WTC11 (cell line): Measurements from ENCODE around the gene C6orf163. TPM values are rescaled to one million over a fixed set of nuclear protein-coding genes. Genes with fewer than 3 reads are reported as not detected.

ENCODE experiments used
- ATAC-seq: fragments of 200-7000 bp; cut with Tn5 transposase; 2 replicates; pipeline ENCODE4 v1.10.0; 2021; ENCODE audit warnings: mild to moderate bottlenecking, moderate library complexity
- CTCF ChIA-PET: fragments of 300-600 bp; sonication (Branson Sonifier 250); formaldehyde crosslinking; loops from one replicate; lab custom pipeline; 2021; ENCODE audit warnings: antibody characterized with exemption; lab: Charles Lee
- POLR2A ChIA-PET: fragments of 350-600 bp; sonication (Branson Sonifier 250); formaldehyde crosslinking; loops from one replicate; lab custom pipeline; 2021; ENCODE audit warnings: antibody characterized with exemption; lab: Charles Lee
- DNase-seq: peaks from one replicate; pipeline ENCODE4 v3.0.0; 2021; ENCODE audit warnings: low spot score
- H3K27ac Mint-ChIP-seq: 2 replicates; pipeline ENCODE4 v1.8.0; 2021; ENCODE audit warnings: mixed read lengths
- H3K27me3 Mint-ChIP-seq: 2 replicates; pipeline ENCODE4 v1.8.0; 2021; ENCODE audit warnings: low read depth, mild to moderate bottlenecking, moderate library complexity, mixed read lengths
- H3K36me3 Mint-ChIP-seq: 2 replicates; pipeline ENCODE4 v1.8.0; 2021; ENCODE audit warnings: mixed read lengths
- H3K4me1 Mint-ChIP-seq: 2 replicates; pipeline ENCODE4 v1.8.0; 2022; ENCODE audit warnings: mixed read lengths
- H3K4me3 Mint-ChIP-seq: 2 replicates; pipeline ENCODE4 v1.8.0; 2021; ENCODE audit warnings: mild to moderate bottlenecking, moderate library complexity, mixed read lengths
- H3K9me3 Mint-ChIP-seq: 2 replicates; pipeline ENCODE4 v1.8.0; 2021; ENCODE audit warnings: mixed read lengths
- EMX1 ChIP-seq: fragments of 250-450 bp; sonication (Bioruptor Pico); IDR thresholded peaks from 2 replicates; pipeline ENCODE4 v1.8.0; 2021; ENCODE audit warnings: mild to moderate bottlenecking
- GABPB1 ChIP-seq: sonication (generic); formaldehyde crosslinking; IDR thresholded peaks from 2 replicates; pipeline ENCODE4 v1.8.1; 2023; ENCODE audit warnings: mild to moderate bottlenecking, missing genetic modification reagents
- IRF2 ChIP-seq: sonication (generic); formaldehyde crosslinking; IDR thresholded peaks from 2 replicates; pipeline ENCODE4 v1.8.0; 2022; ENCODE audit warnings: low read depth, missing genetic modification reagents, borderline replicate concordance
- JAZF1 ChIP-seq: fragments of 250-450 bp; sonication (Bioruptor Pico); IDR thresholded peaks from 2 replicates; pipeline ENCODE4 v1.9.0; 2021; ENCODE audit warnings: moderate library complexity, mild to moderate bottlenecking, inconsistent platforms
- MXD4 ChIP-seq: fragments of 250-450 bp; sonication (Bioruptor Pico); IDR thresholded peaks from 2 replicates; pipeline ENCODE4 v1.8.0; 2021; ENCODE audit warnings: mild to moderate bottlenecking, moderate library complexity, borderline replicate concordance
- NR1H2 ChIP-seq: sonication (generic); formaldehyde crosslinking; IDR thresholded peaks from 2 replicates; pipeline ENCODE4 v1.9.0; 2021; ENCODE audit warnings: mild to moderate bottlenecking, moderate library complexity, missing genetic modification reagents
- NR3C1 ChIP-seq: sonication (generic); formaldehyde crosslinking; conservative IDR thresholded peaks from 2 replicates; pipeline ENCODE4 v1.8.1; 2023; ENCODE audit warnings: low read depth, mild to moderate bottlenecking, missing genetic modification reagents
- SOX15 ChIP-seq: fragments of 250-450 bp; sonication (Bioruptor Pico); IDR thresholded peaks from 2 replicates; pipeline ENCODE4 v1.9.0; 2021; ENCODE audit warnings: mild to moderate bottlenecking
- total RNA-seq: library from RNA; stranded (reverse); gene quantifications from 3 replicates; pipeline ENCODE4 v1.2.3, GENCODE V29; 2021
- TF ChIP-seq, protein P1 (sequence below): sonication (generic); formaldehyde crosslinking; IDR thresholded peaks from 2 replicates; pipeline ENCODE4 v1.8.1; 2022; ENCODE audit warnings: missing genetic modification reagents, borderline replicate concordance
- TF ChIP-seq, protein P2 (sequence below): sonication (generic); formaldehyde crosslinking; IDR thresholded peaks from 2 replicates; pipeline ENCODE4 v1.8.1; 2022; ENCODE audit warnings: low read depth, missing genetic modification reagents, borderline replicate concordance
- TF ChIP-seq, protein P3 (sequence below): sonication (generic); formaldehyde crosslinking; conservative IDR thresholded peaks from 2 replicates; pipeline ENCODE4 v1.8.1; 2023; ENCODE audit warnings: mild to moderate bottlenecking, low read depth, missing genetic modification reagents, moderate library complexity
- TF ChIP-seq, protein P4 (sequence below): sonication (generic); formaldehyde crosslinking; IDR thresholded peaks from 2 replicates; pipeline ENCODE4 v1.8.1; 2023; ENCODE audit warnings: mild to moderate bottlenecking, moderate library complexity, missing genetic modification reagents
- TF ChIP-seq, protein P5 (sequence below): fragments of 250-450 bp; sonication (Bioruptor Pico); IDR thresholded peaks from 2 replicates; pipeline ENCODE4 v1.9.0; 2021; ENCODE audit warnings: mild to moderate bottlenecking
- TF ChIP-seq, protein P6 (sequence below): fragments of 250-450 bp; sonication (Bioruptor Pico); IDR thresholded peaks from 2 replicates; pipeline ENCODE4 v1.9.0; 2021; ENCODE audit warnings: mild to moderate bottlenecking, borderline replicate concordance
- TF ChIP-seq, protein P7 (sequence below): sonication (generic); formaldehyde crosslinking; IDR thresholded peaks from 2 replicates; pipeline ENCODE4 v1.8.0; 2022; ENCODE audit warnings: mild to moderate bottlenecking, missing genetic modification reagents
- TF ChIP-seq, protein P8 (sequence below): sonication (generic); formaldehyde crosslinking; IDR thresholded peaks from 2 replicates; pipeline ENCODE4 v1.8.0; 2022; ENCODE audit warnings: mild to moderate bottlenecking, missing genetic modification reagents
- TF ChIP-seq, protein P9 (sequence below): sonication (generic); formaldehyde crosslinking; IDR thresholded peaks from 2 replicates; pipeline ENCODE4 v1.8.1; 2023; ENCODE audit warnings: mild to moderate bottlenecking, missing genetic modification reagents, moderate library complexity

The C6orf163 gene
- total RNA-seq, 1 experiment from 2014 or later: 2.0 TPM

DNA sequence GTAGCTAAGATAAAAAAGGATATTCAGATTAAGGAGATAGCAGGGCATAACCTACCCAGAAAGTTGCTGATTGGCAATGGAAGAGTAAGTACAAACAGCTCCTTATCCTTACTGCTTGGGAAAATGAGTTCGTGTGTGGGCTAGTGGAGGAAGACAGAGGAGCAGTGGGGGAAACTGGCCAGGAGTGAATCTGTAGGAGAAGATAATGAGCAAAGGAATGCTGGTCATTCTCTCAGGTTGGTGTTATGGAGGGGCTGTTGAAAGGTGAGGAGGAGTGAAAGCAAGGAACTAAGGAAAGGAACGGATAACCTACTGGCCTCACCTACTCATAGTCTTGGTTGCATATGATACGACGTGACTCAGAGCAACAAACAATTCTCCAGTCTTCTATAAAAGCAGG lies 8.2 kb upstream of the C6orf163 start (continued):
- no peak for TF ChIP-seq JAZF1 (CRISPR knock-in tag)
- TF ChIP-seq, protein P1, sequence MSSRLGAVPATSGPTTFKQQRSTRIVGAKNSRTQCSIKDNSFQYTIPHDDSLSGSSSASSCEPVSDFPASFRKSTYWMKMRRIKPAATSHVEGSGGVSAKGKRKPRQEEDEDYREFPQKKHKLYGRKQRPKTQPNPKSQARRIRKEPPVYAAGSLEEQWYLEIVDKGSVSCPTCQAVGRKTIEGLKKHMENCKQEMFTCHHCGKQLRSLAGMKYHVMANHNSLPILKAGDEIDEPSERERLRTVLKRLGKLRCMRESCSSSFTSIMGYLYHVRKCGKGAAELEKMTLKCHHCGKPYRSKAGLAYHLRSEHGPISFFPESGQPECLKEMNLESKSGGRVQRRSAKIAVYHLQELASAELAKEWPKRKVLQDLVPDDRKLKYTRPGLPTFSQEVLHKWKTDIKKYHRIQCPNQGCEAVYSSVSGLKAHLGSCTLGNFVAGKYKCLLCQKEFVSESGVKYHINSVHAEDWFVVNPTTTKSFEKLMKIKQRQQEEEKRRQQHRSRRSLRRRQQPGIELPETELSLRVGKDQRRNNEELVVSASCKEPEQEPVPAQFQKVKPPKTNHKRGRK (CRISPR knock-in tag): no peak
- no peak for TF ChIP-seq GABPB1 (CRISPR knock-in tag)
- TF ChIP-seq, protein P2, sequence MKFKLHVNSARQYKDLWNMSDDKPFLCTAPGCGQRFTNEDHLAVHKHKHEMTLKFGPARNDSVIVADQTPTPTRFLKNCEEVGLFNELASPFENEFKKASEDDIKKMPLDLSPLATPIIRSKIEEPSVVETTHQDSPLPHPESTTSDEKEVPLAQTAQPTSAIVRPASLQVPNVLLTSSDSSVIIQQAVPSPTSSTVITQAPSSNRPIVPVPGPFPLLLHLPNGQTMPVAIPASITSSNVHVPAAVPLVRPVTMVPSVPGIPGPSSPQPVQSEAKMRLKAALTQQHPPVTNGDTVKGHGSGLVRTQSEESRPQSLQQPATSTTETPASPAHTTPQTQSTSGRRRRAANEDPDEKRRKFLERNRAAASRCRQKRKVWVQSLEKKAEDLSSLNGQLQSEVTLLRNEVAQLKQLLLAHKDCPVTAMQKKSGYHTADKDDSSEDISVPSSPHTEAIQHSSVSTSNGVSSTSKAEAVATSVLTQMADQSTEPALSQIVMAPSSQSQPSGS (CRISPR knock-in tag): no peak
- no peak for TF ChIP-seq NR1H2
- TF ChIP-seq IRF2: no peak
- TF ChIP-seq, protein P3, sequence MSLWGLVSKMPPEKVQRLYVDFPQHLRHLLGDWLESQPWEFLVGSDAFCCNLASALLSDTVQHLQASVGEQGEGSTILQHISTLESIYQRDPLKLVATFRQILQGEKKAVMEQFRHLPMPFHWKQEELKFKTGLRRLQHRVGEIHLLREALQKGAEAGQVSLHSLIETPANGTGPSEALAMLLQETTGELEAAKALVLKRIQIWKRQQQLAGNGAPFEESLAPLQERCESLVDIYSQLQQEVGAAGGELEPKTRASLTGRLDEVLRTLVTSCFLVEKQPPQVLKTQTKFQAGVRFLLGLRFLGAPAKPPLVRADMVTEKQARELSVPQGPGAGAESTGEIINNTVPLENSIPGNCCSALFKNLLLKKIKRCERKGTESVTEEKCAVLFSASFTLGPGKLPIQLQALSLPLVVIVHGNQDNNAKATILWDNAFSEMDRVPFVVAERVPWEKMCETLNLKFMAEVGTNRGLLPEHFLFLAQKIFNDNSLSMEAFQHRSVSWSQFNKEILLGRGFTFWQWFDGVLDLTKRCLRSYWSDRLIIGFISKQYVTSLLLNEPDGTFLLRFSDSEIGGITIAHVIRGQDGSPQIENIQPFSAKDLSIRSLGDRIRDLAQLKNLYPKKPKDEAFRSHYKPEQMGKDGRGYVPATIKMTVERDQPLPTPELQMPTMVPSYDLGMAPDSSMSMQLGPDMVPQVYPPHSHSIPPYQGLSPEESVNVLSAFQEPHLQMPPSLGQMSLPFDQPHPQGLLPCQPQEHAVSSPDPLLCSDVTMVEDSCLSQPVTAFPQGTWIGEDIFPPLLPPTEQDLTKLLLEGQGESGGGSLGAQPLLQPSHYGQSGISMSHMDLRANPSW: no peak
- TF ChIP-seq SOX15: no peak
- no peak for TF ChIP-seq NR3C1

DNA sequence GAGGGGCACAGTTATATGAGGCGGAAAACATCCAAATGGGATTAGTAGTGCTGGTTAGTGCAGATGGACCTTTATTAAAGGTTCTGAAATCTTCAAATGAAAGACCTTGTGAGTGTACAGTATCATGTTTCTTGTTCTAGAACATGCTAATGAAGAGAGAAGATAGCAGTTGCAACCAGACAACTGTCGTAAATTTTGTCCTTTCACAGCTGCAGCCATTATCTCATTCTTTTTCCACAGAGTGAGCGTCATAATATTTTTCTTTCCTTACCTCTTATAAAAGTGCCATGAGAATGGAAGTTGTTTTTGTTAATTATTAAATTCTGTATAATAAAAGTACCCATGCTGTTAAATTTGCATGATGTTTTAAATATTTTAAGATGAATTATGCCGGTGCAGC lies 4.4 kb upstream of the C6orf163 start:
- Mint-ChIP-seq H3K27me3 (no peaks in the 10 kb centered on the region), H3K4me1 (peaks cover 12% of the 10 kb centered on the region), H3K4me3 (no peak overlapping the region), H3K36me3 (no peaks in the 10 kb centered on the region)
- ATAC-seq: no peak
- POLR2A ChIA-PET: no interaction called here
- no peak for TF ChIP-seq MXD4 (CRISPR knock-in tag)
- TF ChIP-seq, protein P4, sequence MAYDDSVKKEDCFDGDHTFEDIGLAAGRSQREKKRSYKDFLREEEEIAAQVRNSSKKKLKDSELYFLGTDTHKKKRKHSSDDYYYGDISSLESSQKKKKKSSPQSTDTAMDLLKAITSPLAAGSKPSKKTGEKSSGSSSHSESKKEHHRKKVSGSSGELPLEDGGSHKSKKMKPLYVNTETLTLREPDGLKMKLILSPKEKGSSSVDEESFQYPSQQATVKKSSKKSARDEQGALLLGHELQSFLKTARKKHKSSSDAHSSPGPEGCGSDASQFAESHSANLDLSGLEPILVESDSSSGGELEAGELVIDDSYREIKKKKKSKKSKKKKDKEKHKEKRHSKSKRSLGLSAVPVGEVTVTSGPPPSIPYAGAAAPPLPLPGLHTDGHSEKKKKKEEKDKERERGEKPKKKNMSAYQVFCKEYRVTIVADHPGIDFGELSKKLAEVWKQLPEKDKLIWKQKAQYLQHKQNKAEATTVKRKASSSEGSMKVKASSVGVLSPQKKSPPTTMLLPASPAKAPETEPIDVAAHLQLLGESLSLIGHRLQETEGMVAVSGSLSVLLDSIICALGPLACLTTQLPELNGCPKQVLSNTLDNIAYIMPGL (CRISPR knock-in tag): no peak
- TF ChIP-seq, all 79 proteins: peak for 0
- Mint-ChIP-seq H3K27ac (no peak overlapping the region), H3K9me3 (no peaks in the 10 kb centered on the region)
- no peak for DNase-seq
- CTCF ChIA-PET: interaction anchor here (1.0 kb wide), 1 partner anchor 261 kb away, joined by 3 read pairs; no protein-coding TSS in a partner anchor

DNA sequence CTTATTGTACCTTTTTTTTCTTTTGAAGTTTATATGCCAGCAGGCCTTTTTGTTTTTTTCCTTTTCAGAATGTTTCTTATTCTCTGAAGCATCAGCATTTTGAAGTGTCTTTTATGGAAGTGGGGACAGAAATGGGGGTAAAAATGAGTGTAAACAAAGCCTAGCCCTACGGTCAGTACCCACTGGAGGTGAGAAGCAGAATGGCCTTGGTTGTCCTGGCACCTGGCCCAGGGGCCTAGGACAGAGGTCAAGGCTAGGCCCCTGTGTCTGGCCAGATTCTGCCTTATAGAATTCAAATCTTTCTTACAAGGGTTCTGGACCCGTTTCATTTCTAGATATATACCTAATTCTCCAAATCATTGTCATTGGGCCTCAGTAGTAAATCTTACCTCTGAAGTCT lies 3.5 kb upstream of the C6orf163 start:
- ChIA-PET CTCF (no interaction called here), POLR2A (no interaction called here)
- H3K4me1 Mint-ChIP-seq: peaks cover 9% of the 10 kb centered on the region
- TF ChIP-seq, protein P5, sequence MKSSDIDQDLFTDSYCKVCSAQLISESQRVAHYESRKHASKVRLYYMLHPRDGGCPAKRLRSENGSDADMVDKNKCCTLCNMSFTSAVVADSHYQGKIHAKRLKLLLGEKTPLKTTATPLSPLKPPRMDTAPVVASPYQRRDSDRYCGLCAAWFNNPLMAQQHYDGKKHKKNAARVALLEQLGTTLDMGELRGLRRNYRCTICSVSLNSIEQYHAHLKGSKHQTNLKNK (CRISPR knock-in tag): no peak
- TF ChIP-seq, protein P4 (CRISPR knock-in tag): no peak
- TF ChIP-seq, protein P6, sequence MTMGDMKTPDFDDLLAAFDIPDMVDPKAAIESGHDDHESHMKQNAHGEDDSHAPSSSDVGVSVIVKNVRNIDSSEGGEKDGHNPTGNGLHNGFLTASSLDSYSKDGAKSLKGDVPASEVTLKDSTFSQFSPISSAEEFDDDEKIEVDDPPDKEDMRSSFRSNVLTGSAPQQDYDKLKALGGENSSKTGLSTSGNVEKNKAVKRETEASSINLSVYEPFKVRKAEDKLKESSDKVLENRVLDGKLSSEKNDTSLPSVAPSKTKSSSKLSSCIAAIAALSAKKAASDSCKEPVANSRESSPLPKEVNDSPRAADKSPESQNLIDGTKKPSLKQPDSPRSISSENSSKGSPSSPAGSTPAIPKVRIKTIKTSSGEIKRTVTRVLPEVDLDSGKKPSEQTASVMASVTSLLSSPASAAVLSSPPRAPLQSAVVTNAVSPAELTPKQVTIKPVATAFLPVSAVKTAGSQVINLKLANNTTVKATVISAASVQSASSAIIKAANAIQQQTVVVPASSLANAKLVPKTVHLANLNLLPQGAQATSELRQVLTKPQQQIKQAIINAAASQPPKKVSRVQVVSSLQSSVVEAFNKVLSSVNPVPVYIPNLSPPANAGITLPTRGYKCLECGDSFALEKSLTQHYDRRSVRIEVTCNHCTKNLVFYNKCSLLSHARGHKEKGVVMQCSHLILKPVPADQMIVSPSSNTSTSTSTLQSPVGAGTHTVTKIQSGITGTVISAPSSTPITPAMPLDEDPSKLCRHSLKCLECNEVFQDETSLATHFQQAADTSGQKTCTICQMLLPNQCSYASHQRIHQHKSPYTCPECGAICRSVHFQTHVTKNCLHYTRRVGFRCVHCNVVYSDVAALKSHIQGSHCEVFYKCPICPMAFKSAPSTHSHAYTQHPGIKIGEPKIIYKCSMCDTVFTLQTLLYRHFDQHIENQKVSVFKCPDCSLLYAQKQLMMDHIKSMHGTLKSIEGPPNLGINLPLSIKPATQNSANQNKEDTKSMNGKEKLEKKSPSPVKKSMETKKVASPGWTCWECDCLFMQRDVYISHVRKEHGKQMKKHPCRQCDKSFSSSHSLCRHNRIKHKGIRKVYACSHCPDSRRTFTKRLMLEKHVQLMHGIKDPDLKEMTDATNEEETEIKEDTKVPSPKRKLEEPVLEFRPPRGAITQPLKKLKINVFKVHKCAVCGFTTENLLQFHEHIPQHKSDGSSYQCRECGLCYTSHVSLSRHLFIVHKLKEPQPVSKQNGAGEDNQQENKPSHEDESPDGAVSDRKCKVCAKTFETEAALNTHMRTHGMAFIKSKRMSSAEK (CRISPR knock-in tag): no peak
- TF ChIP-seq, protein P7, sequence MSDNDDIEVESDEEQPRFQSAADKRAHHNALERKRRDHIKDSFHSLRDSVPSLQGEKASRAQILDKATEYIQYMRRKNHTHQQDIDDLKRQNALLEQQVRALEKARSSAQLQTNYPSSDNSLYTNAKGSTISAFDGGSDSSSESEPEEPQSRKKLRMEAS (CRISPR knock-in tag): no peak
- TF ChIP-seq, protein P8, sequence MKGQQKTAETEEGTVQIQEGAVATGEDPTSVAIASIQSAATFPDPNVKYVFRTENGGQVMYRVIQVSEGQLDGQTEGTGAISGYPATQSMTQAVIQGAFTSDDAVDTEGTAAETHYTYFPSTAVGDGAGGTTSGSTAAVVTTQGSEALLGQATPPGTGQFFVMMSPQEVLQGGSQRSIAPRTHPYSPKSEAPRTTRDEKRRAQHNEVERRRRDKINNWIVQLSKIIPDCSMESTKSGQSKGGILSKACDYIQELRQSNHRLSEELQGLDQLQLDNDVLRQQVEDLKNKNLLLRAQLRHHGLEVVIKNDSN (CRISPR knock-in tag): no peak
- no peak for TF ChIP-seq MXD4 (CRISPR knock-in tag)
- TF ChIP-seq, protein P9, sequence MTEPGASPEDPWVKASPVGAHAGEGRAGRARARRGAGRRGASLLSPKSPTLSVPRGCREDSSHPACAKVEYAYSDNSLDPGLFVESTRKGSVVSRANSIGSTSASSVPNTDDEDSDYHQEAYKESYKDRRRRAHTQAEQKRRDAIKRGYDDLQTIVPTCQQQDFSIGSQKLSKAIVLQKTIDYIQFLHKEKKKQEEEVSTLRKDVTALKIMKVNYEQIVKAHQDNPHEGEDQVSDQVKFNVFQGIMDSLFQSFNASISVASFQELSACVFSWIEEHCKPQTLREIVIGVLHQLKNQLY: no peak
- TF ChIP-seq EMX1 (CRISPR knock-in tag): no peak

More for the DNA sequence above, 3.5 kb upstream of the C6orf163 start:
- H3K27me3 Mint-ChIP-seq: no peaks in the 10 kb centered on the region
- no peak overlapping the region for H3K27ac Mint-ChIP-seq
- DNase-seq: no peak
- ATAC-seq: no peak
- no peaks in the 10 kb centered on the region for H3K9me3 Mint-ChIP-seq
- no peaks in the 10 kb centered on the region for H3K36me3 Mint-ChIP-seq
- H3K4me3 Mint-ChIP-seq: no peak overlapping the region
